SH-SY5Y (cell line): ENCODE results near the gene ESRRB.

Source experiments
- GATA2 ChIP-seq: IDR thresholded peaks from 2 replicates; pipeline ENCODE4 v1.6.1; 2011; ENCODE audit warnings: mild to moderate bottlenecking, low read depth, low read length
- GATA3 ChIP-seq: IDR thresholded peaks from 2 replicates; pipeline ENCODE4 v1.6.1; 2011; ENCODE audit warnings: low read depth, mild to moderate bottlenecking, low read length, moderate library complexity

ESRRB gene

DNA sequence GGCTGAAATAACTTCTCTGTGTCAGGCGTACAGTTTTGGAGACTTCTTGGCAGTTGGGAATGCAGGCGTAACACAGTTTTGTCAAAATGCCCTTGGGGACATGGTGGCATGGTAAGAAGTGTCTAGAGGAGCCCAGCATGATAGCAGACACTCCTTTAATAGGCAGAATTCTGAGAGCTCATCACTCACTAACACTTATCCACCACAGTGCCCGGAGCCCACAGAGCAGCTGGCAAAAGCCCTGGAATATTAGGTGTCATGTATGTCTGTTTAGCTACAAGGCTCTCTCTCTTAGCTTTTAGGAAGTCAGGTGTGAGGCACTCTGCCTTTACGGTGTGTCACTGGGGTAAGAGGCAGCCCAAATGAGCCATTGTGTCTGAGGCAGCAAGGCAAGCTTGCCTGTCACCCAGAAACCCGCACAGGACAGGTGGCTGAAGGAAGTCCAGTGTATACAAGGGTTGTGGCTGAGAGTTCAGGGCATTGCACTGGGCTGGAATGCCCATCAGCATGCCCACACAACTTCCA lies 96.3 kb downstream of the ESRRB start:
- TF ChIP-seq GATA2 (no peak), GATA3 (no peak)

DNA sequence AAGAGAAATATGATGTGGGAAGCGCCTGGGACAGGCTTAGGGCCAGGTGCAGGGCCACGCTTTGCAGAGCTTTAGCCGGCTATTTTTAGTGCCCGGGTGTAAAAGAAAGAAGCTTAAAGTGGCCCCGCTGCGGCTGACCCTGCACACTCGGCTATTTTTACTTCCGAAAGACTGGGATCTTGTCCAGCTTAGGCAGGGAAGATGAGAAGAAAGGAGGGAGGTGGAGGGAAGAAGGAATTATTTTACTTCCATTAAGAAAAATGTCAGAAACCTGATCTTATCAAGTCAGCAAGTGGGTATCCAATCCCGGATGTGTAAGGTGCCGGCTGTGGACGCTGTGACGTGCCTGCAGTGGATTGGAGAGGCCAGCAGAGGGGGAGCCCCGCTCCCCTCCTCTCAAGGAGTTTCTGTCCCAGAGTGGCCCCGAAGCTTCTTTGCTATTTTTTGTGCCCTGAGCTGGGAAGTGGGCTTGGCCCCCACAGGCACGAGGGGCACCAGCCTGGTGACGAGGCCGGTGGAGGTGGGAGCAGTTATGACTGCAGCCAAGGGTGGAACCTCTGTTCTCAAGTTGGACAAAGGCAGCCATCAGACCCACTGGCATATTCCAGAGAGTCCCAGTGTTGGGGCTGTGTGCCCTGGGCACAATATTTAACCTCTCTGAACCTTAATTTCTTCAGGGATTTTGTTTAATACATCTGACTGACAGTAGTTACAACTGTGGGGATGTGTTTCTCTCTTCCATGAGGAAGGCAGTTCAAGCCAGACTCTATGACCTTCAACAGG lies 97.7 kb downstream of the ESRRB start:
- TF ChIP-seq GATA2 (no peak), GATA3 (no peak)

DNA sequence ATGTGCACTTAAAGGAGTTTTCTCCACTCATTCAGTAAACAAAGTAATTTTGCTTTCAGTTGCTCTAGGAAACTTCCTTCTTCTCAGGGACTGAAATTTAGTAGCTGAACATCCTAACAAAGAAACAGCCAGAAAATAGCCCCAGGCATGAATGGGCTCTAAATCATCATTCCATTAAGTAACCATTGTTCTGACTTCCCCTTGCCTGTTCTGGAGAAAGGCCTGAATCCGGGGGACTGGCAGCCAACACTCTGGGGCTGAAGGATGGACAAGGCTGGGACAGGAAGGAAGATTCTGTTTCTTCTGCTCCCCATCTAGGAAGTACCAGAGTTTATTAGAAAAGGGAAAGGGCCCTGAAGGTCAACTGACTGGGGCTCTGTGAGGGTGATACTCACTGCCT lies 104.5 kb downstream of the ESRRB start:
- TF ChIP-seq GATA3, result no peak
- TF ChIP-seq GATA2, result no peak

DNA sequence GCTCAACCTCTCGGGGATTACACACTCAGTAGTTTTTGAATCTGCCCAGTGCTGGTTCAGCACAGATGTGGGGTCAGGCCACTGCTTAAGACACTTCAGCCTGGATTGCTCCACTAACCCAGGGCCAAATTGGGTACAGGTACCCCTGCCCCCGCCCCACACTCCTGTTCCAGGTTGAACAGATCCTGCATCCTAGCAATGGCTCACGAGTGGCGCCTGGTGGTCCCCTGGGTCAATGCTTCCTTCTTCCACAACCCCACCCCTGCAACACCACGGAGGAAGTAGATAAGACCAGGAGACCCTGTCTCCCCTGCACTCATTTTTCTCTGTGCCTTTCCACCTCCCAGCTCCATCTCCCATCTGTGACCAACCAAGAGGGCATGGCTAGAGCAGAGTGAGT lies 108.4 kb downstream of the ESRRB start:
- no peak for TF ChIP-seq GATA3
- no peak for TF ChIP-seq GATA2

DNA sequence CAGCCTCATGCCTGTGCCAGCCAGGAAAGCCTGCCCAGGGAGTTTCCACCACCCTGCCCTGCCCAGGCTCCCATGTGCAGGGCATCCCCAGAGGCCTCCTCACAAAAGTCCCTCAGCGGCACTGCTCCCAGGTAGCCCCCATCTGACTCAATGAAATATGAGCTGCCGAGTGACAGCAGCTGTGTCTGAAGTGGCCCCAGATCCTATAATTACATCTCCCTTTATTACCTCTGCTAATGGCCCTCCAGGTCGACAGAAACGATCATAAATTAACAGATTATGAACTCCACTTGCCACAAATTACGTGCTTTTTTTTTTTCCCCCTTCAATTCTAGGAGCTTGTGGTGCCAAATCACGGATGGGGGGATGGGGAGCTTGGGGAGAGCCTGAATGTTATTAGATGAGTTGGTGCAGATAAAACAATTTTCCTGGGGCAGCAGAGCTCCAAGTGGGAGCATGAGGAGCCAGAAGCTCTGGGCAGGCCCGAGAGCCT lies 110.4 kb downstream of the ESRRB start:
- peak; percentile 94 for TF ChIP-seq GATA2
- peak; percentile 66 for TF ChIP-seq GATA3

DNA sequence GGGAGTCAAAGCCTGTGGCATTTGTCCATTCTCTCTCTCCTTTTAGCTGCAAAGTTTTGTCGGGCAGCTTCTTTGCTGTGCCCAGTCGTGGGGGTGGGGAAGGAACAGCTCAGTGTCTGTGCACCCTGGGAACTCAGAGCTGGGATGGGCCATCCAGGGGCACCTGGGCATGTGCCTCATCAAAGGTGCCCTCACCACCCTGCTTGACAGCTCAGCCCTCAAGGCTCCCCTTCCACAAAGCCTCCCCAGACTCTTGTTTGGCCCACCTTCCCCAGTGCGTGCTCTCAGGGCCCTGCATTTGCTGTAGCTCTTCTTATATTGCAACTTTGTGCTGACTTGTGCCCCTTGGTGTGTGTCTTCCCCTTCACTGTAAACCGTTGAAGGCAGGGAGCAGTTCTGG lies 112.6 kb downstream of the ESRRB start:
- TF ChIP-seq GATA2 (no peak), GATA3 (no peak)

DNA sequence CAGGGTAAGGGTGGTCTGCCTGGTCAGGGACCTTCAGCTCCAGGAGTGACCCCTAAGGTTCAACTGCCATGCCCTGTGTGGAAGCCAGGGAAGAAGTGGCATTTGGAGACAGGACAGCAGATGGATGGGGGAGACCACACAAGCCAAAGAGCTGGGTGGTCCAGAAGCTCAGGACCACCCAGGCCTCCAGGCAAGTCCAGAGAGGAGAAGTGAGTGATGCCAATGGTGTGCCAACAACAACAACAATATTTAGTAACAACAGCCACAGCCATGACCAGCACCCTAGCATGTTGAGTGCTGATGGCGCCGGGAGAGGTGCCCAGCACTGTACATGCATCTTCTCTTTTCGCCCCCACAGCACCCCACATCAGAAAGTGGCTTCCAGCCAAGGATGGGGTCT lies 113.7 kb downstream of the ESRRB start:
- no peak for TF ChIP-seq GATA3
- no peak for TF ChIP-seq GATA2

DNA sequence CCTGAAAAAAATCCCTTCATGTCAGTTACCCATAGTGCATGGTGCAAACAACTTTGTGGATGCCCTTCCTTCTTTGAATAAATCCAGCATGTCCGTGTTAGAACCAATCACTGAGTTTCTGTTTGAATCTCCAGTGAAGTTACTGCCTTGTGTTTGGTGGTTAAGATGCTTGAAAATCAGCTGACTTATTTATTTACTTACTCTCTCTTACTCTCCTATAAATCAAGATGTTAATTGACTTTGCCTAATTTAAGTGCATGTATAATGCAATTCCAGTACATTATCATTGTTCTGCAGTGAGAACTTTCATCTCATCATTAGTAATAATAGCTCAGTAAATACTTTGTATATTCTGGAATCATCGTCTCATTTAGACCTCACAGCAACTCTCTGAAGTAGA lies 114.2 kb downstream of the ESRRB start:
- TF ChIP-seq GATA2, result no peak
- no peak for TF ChIP-seq GATA3

DNA sequence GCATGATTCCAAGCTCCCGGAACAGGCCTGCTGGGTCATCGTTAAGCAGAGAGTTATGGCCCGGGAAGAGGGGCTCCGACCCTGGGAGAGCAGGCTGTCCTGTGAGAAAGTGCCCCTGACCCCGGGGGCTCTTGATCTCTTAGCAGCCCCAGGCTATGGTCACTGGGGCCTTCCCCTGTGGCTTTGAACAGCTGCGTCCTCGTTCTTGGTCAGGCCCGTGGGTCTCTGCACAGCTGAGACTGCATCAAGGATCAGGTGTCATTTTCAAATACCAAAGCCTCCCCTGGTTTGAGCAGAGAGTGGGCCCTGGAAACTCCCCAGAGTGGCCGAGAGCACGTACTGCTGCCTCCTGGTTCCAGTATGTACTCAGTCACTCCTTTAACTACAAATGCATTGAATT lies 114.8 kb downstream of the ESRRB start:
- no peak for TF ChIP-seq GATA3

DNA sequence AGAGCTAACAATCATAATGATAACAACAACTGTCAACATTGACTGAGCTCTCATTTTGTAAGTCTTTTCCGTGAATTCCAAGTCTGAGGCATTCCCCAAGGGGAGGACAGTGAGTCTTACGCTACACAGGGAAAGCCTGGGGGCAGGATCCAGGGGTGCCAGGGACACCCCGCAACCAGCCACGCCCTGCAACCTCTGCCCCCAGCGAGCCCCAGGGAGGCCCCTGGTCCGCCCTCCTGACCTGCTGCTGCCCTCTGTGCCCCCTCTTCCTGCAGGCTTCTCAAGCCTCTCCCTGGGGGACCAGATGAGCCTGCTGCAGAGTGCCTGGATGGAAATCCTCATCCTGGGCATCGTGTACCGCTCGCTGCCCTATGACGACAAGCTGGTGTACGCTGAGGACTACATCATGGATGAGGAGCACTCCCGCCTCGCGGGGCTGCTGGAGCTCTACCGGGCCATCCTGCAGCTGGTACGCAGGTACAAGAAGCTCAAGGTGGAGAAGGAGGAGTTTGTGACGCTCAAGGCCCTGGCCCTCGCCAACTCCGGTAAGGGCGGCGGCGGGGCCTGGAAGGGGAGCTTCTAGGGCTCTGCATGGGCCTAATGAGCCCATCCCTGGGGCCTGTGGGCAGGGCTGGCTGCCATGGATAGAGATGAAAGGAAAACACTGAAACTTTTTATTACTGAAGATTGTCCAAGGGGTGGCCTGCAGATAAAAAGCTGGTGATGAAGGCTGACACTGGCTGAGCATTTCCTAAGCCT lies 115.4 kb downstream of the ESRRB start:
- no peak for TF ChIP-seq GATA3
- no peak for TF ChIP-seq GATA2

DNA sequence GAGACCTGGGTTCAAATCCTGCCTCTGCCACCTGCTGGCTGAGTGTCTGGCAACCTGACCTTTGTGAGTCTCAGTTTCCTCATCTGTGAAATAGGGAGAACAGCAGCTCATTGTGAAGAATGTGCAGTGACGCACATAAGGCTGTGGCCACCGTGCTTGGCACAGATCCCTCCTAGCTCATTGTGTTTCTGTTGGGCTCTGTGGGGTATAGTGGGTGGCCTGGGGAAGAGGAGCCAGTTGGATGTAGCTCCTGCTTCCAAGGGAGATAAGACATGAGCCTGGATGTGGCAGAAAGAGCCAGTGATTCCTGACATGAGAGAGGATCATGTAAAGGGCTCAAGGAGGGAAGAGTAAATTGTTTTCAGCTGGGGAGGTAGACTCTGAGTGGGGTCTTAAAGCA lies 120.0 kb downstream of the ESRRB start:
- TF ChIP-seq GATA2 (no peak), GATA3 (no peak)

DNA sequence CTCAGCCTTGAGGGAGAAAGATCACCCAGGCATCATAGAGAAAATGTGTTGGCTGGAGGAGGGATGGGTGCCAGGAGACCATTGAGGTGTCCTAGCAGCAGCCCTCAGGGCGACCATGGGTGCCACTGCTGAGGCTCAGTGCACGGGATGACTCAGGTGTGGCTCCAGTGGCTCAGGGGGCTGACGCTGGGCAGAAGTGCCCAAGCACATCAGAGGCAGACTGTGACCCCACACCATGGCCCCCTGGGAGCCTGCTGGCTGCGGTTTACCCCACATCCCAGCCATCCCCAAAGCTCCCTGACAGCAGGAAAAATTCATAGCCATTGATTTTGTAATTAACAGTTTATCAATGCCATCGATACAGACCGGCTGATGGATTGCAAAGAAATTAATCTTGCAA lies 120.7 kb downstream of the ESRRB start:
- TF ChIP-seq GATA3, result no peak
- TF ChIP-seq GATA2, result no peak

DNA sequence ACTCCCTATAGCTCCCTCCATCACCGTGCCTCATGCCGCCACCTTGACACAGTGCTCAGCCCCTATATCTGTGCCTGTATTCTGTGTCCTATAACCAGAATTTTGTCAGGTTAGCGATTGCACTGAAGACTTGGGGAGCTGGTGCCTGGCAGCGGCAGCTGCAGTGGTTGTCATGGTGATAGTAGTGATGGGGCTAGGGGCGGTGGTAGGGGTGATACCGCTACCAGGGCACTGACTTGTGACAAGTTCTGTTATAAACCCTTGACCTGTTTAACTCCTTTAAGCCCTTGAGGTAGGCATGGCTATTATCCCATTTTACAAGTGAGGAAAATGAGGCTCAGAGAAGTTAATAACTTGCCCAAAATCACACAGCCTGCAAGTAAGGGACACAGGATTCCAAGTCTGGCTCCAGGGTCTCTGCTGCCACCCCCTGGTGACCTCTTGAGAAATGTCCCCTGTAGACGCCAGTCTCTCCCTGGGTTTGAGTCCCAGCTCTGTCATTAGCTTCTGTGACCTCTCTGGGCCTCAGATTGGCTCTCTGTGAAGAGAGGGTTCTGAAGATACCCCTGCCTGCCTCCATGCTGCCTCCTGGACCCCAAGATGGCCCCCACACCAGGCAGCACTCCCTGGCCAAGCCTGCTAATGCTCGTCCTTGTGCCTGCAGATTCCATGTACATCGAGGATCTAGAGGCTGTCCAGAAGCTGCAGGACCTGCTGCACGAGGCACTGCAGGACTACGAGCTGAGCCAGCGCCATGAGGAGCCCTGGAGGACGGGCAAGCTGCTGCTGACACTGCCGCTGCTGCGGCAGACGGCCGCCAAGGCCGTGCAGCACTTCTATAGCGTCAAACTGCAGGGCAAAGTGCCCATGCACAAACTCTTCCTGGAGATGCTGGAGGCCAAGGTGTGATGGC lies 121.9 kb downstream of the ESRRB start:
- TF ChIP-seq GATA3, result no peak
- TF ChIP-seq GATA2, result no peak

DNA sequence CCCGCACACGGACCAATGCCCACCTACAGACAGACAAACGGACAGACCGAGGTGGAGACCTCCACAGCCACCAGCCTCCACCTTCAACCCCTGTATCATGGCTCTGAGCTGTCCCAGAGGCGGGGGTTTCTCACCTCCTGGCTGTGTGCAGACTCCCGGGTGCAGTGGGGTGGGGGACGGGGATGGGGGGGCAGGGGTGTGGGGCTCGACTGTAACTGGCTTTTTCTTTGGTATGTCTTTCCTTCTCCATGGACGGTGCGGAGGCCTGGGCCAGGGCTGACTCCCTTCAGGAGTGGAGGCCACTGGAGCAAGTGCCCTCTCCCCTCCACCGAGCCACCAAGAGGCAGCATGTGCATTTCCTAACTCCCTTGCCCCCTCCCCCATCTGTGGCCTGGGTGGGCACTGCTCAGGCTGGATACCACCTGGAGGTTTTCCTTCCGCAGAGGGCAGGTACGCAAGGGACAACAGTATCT lies 122.6 kb downstream of the ESRRB start:
- TF ChIP-seq GATA3 (no peak), GATA2 (no peak)

DNA sequence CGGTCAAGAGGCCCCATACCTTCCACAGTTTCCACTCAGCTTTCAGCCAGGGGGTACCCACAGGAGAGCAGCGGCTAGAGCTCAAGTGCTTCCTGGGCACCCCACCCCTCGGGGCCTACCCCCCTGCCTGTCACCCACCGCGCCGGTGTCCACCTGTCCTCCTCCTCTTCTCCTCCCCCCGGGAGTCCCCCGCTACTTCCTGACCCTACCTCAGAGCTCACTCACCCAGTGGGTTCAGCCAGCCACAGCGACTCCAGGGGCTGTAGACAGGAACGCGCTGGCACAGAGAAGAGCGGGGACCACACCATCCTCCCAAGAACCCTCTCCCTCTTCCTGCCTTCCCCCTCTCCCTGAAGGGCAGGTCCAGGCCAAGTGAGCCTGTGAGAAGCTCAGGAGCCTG lies 123.0 kb downstream of the ESRRB start:
- TF ChIP-seq GATA3, result no peak
- TF ChIP-seq GATA2, result no peak

DNA sequence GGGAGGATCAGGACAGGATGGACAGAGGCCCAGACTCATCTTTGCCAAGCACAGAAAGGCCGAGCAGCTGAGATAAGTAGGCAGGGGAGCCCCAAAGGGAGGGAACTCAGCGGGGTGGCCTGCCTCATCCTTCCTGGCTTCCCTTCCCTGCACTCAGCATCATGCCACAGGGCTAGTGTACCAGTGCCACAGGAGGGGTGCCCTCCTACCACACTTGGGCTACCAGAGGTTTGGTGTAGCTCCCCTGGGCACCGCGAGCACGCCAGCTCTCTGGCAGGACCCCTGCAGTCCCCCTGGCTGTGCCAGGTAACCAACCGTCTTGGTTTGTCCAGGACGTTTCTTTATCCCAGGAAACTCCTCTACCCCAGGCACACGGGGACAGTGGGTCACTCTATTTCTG lies 123.5 kb downstream of the ESRRB start:
- TF ChIP-seq GATA2, result no peak
- no peak for TF ChIP-seq GATA3
